NOMO-1 (cell line): ENCODE data around the gene CRTC1.
"Not testable (repeated sequence)": the region's sequence is repeated elsewhere in the genome, so short reads cannot be mapped to it uniquely, and the experiment has no call there.

ENCODE experiments used
- DNase-seq, 2 experiments: peaks; one replicate each; lab custom pipeline; 2025; ENCODE audit not compliant: unreplicated experiment in 2 of 2; lab: John Stamatoyannopoulos, UW

The CRTC1 gene

DNA sequence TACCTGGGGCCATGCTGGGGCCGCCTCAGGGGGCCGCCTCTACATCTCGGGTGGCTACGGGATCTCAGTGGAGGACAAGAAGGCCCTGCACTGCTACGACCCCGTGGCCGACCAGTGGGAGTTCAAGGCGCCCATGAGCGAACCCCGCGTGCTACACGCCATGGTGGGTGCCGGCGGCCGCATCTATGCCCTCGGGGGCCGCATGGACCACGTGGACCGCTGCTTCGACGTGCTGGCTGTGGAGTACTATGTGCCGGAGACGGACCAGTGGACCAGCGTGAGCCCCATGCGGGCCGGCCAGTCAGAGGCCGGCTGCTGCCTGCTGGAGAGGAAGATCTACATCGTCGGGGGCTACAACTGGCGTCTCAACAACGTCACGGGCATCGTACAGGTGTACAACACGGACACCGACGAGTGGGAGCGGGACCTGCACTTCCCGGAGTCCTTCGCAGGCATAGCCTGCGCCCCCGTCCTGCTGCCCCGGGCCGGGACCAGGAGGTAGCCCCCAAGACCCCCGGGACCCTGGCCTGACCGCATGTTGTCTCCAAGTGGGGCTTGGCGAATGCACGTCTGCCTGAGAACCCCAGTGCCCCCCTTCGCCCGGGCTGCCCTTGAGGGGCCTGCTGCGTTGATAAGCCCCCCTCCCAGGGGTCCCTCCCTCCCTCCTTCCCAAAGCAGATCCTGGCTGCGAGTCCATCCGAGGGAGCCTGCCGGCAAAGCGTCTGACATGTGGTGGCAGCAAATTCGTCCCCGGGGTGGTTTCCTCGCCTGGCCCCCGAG lies 14.5 kb upstream of the CRTC1 start:
- no peak for DNase-seq

DNA sequence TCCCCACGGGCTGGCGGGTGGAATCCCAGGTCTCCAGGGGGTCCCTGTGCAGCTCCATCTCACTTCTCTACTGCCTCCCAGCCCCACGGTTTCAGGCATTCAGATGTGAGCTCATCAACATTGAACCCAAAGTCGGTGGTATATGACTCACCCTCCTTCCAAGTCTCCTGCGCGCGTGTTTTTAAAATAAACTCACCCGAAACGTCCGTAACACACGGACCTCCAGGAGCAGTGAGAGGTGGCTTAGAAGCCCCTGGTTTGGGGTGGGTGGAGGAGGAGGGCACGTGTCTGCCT lies 14.0 kb upstream of the CRTC1 start:
- DNase-seq, result no peak

DNA sequence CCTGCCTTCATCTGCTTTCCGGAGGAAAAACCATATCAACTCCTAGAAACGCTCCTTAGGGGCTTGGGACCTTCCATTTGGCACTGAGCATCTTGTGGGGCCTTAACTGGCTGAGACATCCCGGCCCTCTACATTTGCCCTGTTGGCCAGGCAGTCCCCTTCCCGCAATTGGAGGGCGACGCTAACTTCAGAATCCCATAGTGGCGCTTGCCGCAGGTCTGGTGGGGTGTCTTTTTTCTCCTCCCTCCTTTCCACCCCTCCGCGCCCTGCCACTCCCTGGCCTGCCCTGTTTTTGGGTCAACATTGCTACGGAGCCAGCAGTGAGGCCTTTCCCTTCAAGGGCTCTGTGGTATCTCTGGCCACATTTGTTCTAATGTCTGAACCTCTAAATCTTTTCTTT lies 13.6 kb upstream of the CRTC1 start:
- DNase-seq, result no peak

DNA sequence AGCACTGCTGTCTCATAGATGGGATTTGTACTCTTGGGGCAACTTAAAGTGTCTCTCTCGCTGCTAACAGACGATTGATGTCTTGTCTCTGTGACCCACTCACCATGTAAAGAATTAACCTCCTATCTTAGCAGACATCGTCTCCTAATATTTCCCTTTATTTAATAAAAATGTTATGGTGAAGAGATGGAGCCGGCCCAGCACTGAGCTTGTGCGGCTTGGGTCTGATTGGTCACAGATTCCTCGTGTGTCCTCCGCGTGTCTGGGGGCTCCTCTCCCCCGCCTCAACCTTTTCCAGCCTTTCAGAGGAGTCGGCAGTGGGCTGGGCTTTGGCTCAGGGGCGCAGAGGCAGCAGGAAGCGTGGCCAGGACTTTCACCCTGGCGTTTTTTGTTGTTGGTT lies 13.2 kb upstream of the CRTC1 start:
- no peak for DNase-seq

DNA sequence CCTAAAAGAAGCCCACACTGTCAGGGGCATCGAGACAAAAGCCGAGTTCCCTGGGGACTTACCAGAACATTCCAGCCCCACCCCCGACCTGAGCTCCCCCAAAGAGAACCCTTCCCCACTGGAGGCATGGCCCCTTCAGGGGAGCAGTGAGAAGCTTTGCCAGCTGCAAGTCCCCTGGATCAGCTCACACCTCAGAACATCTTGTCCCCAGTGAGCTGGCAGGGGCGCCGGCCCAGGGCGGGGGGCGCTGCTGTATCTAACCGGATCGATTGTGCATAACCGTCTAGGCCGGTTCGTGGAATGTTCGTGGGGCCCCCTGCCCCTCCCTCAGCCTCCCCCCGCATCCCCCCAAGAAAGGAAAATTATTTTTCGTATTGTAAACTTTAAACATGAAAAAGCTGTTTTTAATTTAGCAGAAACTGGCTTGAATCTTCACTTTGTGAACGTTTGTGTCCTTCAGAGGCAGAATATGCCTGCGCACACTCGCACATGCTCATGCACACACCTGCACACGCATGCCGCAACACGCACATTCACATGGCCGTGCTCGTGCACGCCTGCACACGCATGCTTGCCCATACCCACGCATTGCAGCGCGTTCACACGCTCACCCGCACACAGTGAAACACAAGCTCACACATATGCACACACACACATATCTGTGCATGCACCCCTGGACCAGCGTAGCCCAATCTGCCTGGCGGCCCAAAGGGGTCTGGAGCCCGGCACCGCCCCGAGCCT lies 12.0 kb upstream of the CRTC1 start:
- DNase-seq, result no peak

DNA sequence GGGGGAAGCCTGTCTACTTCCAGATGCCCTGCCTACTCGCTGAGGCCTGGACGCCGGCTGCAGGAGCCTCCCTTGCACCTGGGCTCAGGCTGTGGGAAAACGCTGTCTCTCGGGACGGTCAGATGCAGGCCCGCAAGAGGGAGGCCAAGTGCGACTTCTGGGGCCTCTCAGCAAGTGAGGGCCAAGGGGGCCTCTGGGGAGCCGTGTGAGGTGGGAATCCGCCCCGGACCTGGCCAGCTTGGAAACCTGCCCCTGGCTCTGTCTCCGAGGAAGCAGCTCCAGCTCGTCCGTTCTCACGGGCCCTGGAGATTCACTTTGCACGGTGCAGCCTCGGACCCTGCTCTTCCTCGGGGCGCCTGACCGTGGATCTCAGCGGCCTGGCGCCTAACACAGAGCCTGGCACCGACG lies 11.4 kb upstream of the CRTC1 start:
- DNase-seq, result no peak

DNA sequence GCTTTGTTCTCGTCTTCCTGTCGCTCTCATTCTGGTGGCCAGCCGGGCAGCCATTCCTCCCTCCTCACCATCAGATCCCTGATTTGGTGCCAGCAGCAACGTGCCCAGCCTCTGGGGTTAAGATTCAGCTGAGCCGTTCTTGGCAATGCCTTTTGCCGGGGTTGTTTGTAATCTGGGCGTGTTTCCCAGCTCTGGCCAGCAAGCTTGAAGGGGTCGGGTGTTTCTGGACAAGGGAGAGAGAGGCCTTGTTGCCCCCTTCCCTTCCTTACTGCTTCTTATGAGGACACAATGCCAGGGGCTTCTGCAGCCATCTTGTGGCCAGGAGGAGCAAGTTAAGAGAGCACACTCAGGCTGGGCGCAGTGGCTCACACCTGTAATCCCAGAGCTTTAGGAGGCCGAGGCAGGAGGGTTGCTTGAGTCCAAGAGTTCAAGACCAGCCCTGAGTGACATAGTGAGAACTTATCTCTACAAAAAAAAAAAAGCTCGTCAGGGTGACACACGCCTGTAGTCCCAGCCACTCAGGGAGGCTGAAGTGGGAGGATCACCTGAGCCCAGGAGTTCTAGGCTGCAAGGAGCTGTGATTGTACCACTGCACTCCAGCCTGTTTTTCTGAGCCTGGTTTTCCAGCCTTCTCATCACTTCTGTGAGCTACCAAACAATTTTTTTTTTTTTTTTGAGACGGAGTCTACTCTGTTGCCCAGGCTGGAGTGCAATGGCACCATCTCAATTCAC lies 10.7 kb upstream of the CRTC1 start:
- DNase-seq, result no peak

DNA sequence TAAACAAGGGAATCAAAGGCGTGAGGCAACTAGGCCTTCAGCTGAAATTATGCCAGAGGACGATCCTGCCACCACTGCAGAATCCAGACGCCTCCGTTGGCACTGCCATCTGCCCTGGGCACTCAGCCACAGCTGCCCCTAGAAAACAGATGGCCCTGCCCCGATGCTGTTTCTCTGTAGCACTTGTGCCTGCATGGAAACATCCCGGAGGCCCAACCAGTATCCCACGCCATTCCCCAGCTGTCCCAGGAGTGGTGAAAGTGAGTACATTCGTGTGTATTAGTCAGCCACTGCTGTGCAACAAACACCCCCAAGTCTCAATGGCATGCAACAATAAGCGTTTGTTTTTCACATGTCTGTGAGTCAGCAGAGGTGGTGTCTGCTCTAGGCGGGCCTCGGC lies 8.9 kb upstream of the CRTC1 start:
- DNase-seq, result no peak

DNA sequence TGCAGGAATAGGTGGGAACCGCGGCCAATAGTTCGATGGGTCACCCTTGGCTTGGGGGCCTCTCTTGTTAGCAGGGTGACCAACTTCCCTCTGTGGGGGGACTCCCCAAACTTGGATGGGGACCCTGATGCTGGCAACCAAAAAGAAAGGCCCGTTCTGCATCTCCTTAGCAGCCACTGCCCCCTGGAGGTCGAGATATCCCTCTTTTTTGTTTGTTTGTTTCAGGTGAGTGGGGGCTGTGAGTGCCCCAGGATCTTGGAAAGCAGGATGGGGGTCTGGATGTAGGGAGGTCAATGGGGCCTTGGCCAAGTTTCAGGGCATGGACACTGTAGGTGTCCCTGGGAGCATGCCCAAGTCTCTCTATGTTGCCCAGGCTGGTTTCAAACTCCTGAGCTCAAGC lies 7.7 kb upstream of the CRTC1 start:
- DNase-seq, result no peak

DNA sequence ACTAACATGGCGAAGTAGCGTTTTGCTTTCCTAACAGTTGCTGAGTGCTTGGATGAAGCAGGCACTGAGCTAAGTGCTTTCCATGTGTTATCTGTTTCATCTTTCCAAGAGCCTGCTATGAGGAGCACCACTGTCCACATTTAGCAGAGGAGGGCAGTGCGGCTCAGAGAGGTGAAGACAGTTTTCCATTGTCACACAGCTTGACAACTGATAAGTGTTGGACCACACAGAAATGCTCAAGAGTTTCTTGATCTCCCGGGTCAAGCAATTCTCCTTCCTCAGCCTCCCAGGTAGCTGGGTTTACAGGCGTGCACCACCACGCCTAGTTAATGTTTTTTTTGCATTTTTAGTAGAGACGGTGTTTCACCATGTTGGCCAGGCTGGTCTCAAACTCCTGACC lies 6.8 kb upstream of the CRTC1 start:
- DNase-seq, result no peak

DNA sequence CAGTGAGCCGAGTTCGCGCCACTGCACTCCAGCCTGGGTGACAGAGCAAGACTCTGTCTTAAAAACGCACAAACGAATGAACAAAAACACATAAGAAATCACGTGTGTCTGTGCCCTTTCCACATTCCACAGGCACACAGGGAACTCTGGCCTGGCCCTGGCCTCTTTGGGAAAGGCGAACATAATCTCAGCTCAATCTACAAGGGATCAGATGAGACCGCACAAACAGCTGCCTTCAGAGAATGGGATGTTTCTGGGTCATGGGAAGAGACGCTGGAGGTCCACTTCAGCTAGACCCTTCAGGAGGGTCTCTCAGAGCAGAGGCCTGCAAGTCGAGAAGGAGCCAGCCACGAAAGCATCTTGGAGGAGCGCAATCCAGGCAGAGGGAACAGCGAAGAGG lies 6.3 kb upstream of the CRTC1 start:
- no peak for DNase-seq

DNA sequence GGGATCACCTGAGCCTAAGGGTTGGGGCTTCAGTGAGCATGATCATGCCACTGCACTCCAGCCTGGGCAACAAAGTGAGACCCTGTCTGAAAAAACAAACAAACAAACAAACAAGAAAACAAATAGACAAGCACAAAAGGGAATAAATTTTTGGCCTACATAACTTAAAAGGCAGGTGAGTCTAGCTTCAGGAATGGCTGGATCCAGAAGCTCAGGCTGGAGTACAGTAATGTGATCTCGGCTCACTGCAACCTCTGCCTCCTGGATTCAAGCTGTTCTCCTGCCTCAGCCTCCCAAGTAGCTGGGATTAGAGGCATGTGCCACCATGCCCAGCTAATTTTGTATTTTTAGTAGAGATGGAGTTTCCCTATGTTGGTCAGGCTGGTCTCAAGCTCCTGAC lies 3.3 kb upstream of the CRTC1 start:
- DNase-seq, result not testable (repeated sequence)

DNA sequence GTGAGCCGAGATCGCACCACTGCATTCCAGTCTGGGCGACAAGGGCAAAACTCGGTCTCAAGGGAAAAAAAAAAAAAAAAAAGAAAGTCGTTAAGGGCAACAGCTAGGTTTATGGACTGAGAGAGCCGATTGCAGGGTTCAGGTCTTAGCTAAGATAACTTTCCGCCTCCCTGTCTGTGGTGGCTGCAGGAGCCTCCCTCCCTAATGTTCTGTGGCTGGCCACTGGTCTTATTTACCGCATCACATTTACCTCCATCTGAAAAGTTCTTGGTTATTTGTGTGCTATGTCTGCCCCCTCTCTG lies 722 bp upstream of the CRTC1 start:
- DNase-seq, result no peak

DNA sequence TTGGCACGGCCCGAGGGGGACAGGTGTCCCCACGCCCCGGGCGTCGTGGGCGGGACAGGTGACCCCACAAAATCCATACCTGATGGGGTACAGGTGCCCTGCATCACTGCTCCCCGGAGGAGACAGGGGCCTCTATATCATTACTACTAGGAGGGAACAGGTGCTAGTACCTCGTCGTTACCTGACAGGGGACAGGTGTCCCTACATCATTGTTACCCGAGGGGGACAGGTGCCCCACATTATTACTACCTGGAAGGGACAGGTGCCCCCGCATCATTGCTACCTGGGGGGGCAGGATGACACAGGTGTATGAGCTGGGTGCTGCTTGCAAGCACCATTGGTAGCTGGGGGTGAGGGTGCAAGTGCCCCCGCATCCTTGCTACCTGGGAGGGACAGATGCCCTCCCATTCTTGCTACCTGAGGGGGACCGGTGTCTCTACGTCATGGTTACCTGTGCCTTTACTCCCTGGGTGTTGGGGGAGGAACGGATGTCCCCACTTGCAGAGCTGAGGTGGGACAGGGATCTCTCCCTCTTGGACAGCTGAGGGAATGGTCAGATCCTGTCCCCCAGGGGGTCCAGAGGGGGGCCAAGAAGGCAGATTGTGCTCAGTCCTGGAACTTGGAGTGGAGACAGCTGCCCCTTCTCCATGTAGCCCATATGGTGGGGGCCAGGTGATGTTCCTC lies 620 bp downstream of the CRTC1 start:
- DNase-seq, result no peak

DNA sequence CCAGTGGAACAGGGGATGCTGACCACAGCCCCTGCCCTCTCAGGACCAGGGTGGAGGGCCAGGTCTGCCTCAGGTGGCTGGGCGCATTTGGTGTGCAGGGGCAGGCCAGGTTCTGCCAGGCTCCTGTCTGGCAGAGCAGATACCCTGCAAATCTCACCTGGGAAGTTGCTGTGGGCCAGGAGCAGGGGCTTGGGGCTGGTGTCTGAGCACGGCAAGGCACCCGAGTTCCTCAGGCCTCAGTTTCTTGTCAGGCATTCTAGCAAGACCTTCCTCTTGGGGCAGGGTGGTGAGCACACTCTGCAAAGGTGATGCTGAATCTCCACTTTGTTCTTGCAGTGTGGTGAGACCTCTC lies 1.1 kb downstream of the CRTC1 start:
- no peak for DNase-seq

DNA sequence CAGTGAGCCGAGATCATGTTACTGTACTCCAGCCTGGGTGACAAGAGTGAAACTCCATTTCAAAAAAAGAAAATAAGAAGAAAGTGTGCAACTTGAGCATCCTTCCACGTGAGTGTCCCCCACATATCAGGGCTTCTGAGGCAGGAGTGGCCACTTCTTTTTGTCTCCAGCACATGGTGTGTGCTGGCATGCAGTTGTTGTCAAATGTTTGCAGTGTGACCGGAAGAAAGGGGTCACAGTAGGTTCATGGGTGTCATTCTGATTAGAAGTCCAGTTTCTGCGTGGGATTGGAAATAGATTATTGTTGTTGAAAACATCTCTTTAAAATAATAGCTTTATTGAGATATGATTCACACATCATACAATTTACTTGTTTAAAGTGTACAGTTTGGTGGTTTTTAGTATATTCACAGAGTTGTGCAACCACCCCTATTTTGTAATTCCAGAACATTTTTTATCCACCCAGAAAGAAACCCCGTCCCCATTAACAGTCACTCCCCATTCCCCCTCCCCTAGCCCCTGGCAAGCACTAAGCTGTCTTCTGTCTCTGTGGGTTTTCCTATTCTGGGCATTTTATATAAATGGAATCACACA lies 2.2 kb downstream of the CRTC1 start:
- DNase-seq, result no peak

DNA sequence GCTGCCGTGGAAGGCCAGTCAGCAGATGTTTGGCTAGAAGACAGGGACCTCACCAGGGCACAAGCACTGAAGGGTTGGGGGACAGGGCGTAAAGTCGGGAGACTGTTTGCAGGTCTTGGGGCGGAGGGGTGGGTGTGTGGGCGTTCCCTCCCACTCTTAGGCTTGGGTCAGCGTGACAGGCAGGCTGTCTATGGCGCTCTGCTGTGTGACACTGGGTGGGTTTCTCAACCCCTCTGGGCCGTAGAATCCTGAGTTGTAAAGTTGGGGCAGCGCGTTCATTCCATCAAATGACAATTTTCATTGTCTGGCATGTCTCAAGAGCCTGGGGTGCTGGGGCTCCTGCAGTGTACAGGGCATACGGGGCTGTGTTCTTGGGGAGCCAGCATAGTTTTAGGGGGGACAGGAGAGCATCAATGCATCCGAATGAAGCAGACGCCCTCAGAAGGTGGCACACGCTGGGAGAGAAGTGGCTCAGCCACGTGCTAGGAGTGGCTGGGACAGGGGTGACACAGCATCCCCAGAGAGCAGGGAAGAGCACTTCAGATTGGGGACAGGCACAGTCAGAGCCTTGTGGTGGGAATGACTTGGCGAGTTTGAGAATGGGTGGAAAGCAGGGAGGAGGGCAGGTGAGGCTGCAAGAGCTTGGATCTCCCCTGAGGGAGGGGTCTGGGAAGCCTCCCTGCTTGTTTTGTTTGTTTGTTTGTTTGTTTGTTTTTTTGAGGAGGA lies 4.4 kb downstream of the CRTC1 start:
- no peak for DNase-seq

DNA sequence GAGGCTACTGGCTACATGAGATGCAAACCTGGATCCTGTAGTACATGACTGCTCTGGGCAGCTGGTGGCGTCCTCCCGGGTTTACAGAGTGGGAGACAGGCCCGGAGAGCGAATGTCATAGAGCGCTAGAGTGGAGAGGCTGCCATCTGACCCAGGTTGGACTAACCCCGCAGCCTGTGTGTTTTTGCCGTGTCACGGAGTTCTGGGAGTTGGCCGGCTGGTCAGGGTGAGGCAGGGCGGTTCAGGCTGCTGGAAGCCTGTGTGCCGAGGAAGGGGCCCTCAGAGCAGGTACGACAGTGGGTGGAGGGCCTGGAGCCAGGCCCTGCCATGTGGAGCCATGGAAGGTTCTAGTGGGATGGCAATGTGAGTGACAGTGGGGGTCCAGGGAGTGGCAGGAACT lies 12.5 kb downstream of the CRTC1 start:
- no peak for DNase-seq

DNA sequence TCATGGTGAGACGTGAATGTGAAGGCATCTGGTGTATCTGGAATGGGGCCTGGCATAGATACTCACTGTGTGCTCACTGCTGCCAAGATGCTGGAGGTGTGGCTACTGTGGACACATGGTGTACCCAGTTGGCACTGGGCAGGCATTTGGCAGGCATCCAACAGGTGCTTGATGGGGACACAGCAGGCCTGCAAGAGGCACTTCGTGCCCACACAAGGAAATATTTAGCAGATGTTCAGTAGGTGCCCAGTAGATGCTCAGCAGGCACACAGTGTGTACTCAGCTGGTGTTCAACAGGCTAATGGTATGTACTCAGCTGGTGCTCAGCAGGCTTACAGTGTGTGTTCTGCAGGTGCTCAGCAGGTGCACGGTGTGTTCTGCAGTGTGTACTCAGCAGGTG lies 14.2 kb downstream of the CRTC1 start:
- DNase-seq, result no peak

DNA sequence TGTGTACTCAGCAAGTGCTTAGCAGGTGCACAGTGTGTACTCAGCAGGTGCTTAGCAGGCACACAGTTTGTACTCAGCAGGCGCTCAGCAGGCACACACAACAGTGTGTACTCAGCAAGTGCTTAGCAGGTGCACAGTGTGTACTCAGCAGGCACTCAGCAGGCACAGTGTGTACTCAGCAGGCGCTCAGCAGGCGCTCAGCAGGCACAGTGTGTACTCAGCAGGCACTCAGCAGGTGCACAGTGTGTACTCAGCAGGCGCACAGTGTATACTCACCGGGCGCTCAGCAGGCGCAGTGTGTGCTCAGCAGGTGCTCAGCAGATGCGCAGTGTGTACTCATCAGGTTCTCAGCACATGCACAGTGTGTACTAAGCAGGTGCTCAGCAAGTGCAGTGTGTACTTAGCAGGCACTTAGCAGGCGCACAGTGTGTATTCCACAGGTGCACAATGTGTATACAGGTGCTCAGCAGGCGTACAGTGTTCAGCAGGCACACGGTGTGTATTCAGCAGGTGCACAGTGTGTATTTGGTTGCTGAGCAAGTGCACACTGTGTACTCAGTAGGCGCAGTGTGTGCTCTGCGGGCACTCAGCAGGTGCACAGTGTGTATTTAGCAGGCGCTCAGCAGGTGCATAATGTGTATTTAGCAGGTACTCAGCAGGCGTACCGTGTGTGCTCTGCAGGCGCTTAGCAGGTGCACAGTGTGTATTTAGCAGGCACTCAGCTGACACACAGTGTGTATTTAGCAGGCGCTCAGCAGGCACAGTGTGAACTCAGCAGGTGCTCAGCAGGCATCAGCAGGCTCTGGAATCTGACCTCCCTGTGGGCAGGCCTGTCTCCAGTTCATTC lies 15.1 kb downstream of the CRTC1 start:
- no peak for DNase-seq
